ENCODE measurements around the gene DLGAP1. TPM values are rescaled to one million over a fixed set of nuclear protein-coding genes. Genes with fewer than 3 reads are reported as not detected.

Gene DLGAP1
- total RNA-seq, 1 experiment from 2014 or later: 0.39 TPM

GRCh38 chr18:4417714-4418113, 37.4 kb downstream of the DLGAP1 start (continued):
- TF ChIP-seq REST (IDR thresholded peaks at IDR 0.05; ENCODE audit: low read depth) (no peak), ZFX (IDR thresholded peaks at IDR 0.05) (no peak)

- no TSS peak for BruUV-seq (replicated peaks)
- CTCF ChIA-PET: no interaction called here
- POLR2A ChIA-PET: no interaction called here
- intact Hi-C loops (cut with micrococcal nuclease): no loop called here
- Histone ChIP-seq H3K27ac (ENCODE audit: low read depth, low read length) (no peak overlapping the region), H3K27me3 (ENCODE audit: insufficient read depth, low read length) (no peaks in the 10 kb centered on the region), H3K4me1 (ENCODE audit: control insufficient read depth in 1 of 2, insufficient read depth in 2 of 2, low read length in 2 of 2) (no peaks in the 10 kb centered on the region), H3K4me2 (ENCODE audit: low read length) (no peak overlapping the region), H3K9ac (ENCODE audit: low read length) (no peak overlapping the region), H3K9me2 (ENCODE audit: insufficient read depth) (no peaks in the 10 kb centered on the region), H2AFZ (ENCODE audit: low read depth, low read length, poor library complexity, severe bottlenecking) (no peak overlapping the region), H4K20me1 (ENCODE audit: insufficient read depth) (no peaks in the 10 kb centered on the region), H3K79me2 (ENCODE audit: insufficient read depth, low read length) (no peaks in the 10 kb centered on the region), H3K9me3 (ENCODE audit: control insufficient read depth in 1 of 2, insufficient read depth in 1 of 2, low read depth in 1 of 2, low read length in 2 of 2) (peaks cover 0 to 4% of the 10 kb centered on the region in 2 experiments; a peak in 2 of 4 replicates), H3K4me3 (replicated peaks in 1 of 2; ENCODE audit: low read depth in 1 of 2, low read length in 2 of 2) (no peak overlapping the region), H3K36me3 (ENCODE audit: control insufficient read depth in 1 of 2, insufficient read depth in 2 of 2, low read length in 2 of 2) (no peaks in the 10 kb centered on the region)
- TF ChIP-seq MAX (IDR thresholded peaks at IDR 0.05) (no peak), SRF (IDR thresholded peaks at IDR 0.05; ENCODE audit: low read depth) (no peak), ELF1 (IDR thresholded peaks at IDR 0.05; ENCODE audit: borderline replicate concordance, low read depth) (no peak), CBX3 (IDR thresholded peaks at IDR 0.05; ENCODE audit: low read depth) (no peak), REST (IDR thresholded peaks at IDR 0.05; ENCODE audit: low read depth) (no peak)
- RAD21 ChIA-PET (ENCODE audit: low non-redundant PET in 1 of 2, low total read pairs in 2 of 2, uncharacterized antibody in 2 of 2, unreplicated experiment in 2 of 2): no interaction called here
- DNase-seq (ENCODE audit: low read depth, low spot score) (no peak), ATAC-seq (no peak)
These were observed 38.1 kb downstream of the DLGAP1 start for GRCh38 chr18:4416976-4417375.

All from HCT116 (cell line).